HG02973 (cell line): Measurements from ENCODE around the gene PI4K2A.

Experiments used
- ATAC-seq: cut with Tn5 transposase; IDR thresholded peaks from one replicate; pipeline ENCODE4 v1.9.1; 2021; ENCODE audit warnings: moderate library complexity; ENCODE audit not compliant: unreplicated experiment

Gene PI4K2A

GRCh38 chr10:97704341-97704740 is 63.9 kb downstream of the PI4K2A start:
- ATAC-seq: no peak

- no peak for ATAC-seq
Observed at GRCh38 chr10:97705006-97705670, 64.7 kb downstream of the PI4K2A start.

GRCh38 chr10:97707134-97707861 is 66.8 kb downstream of the PI4K2A start:
- no peak for ATAC-seq

GRCh38 chr10:97708167-97708566 is 67.7 kb downstream of the PI4K2A start:
- no peak for ATAC-seq

- ATAC-seq: no peak
Observed at GRCh38 chr10:97708976-97709946, 68.8 kb downstream of the PI4K2A start.

GRCh38 chr10:97711640-97712572 is 71.4 kb downstream of the PI4K2A start:
- no peak for ATAC-seq

- ATAC-seq: no peak
Observed at GRCh38 chr10:97713339-97713825, 72.9 kb downstream of the PI4K2A start, which contains the start of gene MARVELD1. TSS of gene MARVELD1 (plus strand) at chr10:97713730. CDS start at chr10:97713877, 147 bp downstream.

GRCh38 chr10:97713826-97714400 is 73.4 kb downstream of the PI4K2A start:
- ATAC-seq: peak; percentile 72

GRCh38 chr10:97714401-97715258 is 74.2 kb downstream of the PI4K2A start:
- peak; percentile 40 for ATAC-seq

- no peak for ATAC-seq
Observed at GRCh38 chr10:97715259-97715874, 74.9 kb downstream of the PI4K2A start.

- ATAC-seq: no peak
Observed at GRCh38 chr10:97717627-97718026, 77.2 kb downstream of the PI4K2A start.

- ATAC-seq: no peak
Observed at GRCh38 chr10:97718178-97718577, 77.7 kb downstream of the PI4K2A start.

- ATAC-seq: no peak
Observed at GRCh38 chr10:97718659-97719142, 78.2 kb downstream of the PI4K2A start.

GRCh38 chr10:97719602-97720001 is 79.1 kb downstream of the PI4K2A start:
- no peak for ATAC-seq

GRCh38 chr10:97721871-97722780 is 81.7 kb downstream of the PI4K2A start:
- no peak for ATAC-seq

GRCh38 chr10:97723001-97723400 is 82.5 kb downstream of the PI4K2A start:
- no peak for ATAC-seq

- no peak for ATAC-seq
Observed at GRCh38 chr10:97724341-97724941, 84.0 kb downstream of the PI4K2A start.
